T-helper 2 cell (primary cell): ENCODE results near the gene ADAMTS3.

ENCODE experiments used
- DNase-seq, 5 experiments: peaks; one replicate each; pipeline versions ENCODE4 v3.0.0 to v3.0.0-alpha.2; 2012 to 2022

The ADAMTS3 gene

GRCh38 chr4:72330381-72330780, 238.6 kb downstream of the ADAMTS3 start:
- no peak for DNase-seq

GRCh38 chr4:72326692-72327632, 242.1 kb downstream of the ADAMTS3 start:
- peak in 1 of 5 experiments; percentile 13 for DNase-seq

- DNase-seq, result no peak
Measured at GRCh38 chr4:72325215-72325614, 243.8 kb downstream of the ADAMTS3 start.

GRCh38 chr4:72323227-72323626, 245.8 kb downstream of the ADAMTS3 start:
- no peak for DNase-seq

- DNase-seq, result no peak
Measured at GRCh38 chr4:72320223-72320948, 248.6 kb downstream of the ADAMTS3 start.

- DNase-seq, result peak in 1 of 5 experiments; percentile 60
Measured at GRCh38 chr4:72319601-72320021, 249.4 kb downstream of the ADAMTS3 start.

- DNase-seq, result no peak
Measured at GRCh38 chr4:72318421-72319170, 250.4 kb downstream of the ADAMTS3 start.

- DNase-seq, result no peak
Measured at GRCh38 chr4:72314869-72315268, 254.2 kb downstream of the ADAMTS3 start.

- no peak for DNase-seq
Measured at GRCh38 chr4:72313121-72313520, 255.9 kb downstream of the ADAMTS3 start.

GRCh38 chr4:72312032-72312650, 256.9 kb downstream of the ADAMTS3 start:
- DNase-seq, result no peak

- no peak for DNase-seq
Measured at GRCh38 chr4:72311291-72311690, 257.7 kb downstream of the ADAMTS3 start.

GRCh38 chr4:72305620-72306019, 263.4 kb downstream of the ADAMTS3 start:
- DNase-seq, result no peak

GRCh38 chr4:72305080-72305479, 263.9 kb downstream of the ADAMTS3 start:
- DNase-seq, result no peak

GRCh38 chr4:72302981-72303704, 265.9 kb downstream of the ADAMTS3 start:
- peak in 4 of 5 experiments; percentile 5 to 34 (median 6) for DNase-seq

GRCh38 chr4:72301759-72302158, 267.3 kb downstream of the ADAMTS3 start:
- DNase-seq, result no peak

GRCh38 chr4:72300126-72300525, 268.9 kb downstream of the ADAMTS3 start:
- peak in 1 of 5 experiments; percentile 53 for DNase-seq

- peak in 1 of 5 experiments; percentile 17 for DNase-seq
Measured at GRCh38 chr4:72295966-72296557, 273.0 kb downstream of the ADAMTS3 start.

GRCh38 chr4:72290737-72291136, 278.3 kb downstream of the ADAMTS3 start:
- DNase-seq, result no peak

- DNase-seq, result no peak
Measured at GRCh38 chr4:72286910-72287309, 282.1 kb downstream of the ADAMTS3 start.

GRCh38 chr4:72286185-72286584, 282.8 kb downstream of the ADAMTS3 start:
- peak in 1 of 5 experiments; percentile 1 for DNase-seq

- peak in 1 of 5 experiments; percentile 0 for DNase-seq
Measured at GRCh38 chr4:72283357-72283756, 285.7 kb downstream of the ADAMTS3 start.
